ENCODE measurements around the gene SLC27A4. TPM values are rescaled to one million over a fixed set of nuclear protein-coding genes. Genes with fewer than 3 reads are reported as not detected.

The SLC27A4 gene
- total and polyA plus RNA-seq, 12 donors: 6.6 to 40.0 (median 20.6) TPM

- Histone ChIP-seq H3K4me3 (no peak overlapping the region), H3K27ac (no peak overlapping the region), H3K4me1 (replicated peaks in 1 of 2) (no peaks in the 10 kb centered on the region), H3K27me3 (no peaks in the 10 kb centered on the region), H3K36me3 (replicated peaks in 1 of 2) (peaks cover 0 to 6% of the 10 kb centered on the region in 2 donors), H3K9me3 (replicated peaks in 1 of 3) (no peaks in the 10 kb centered on the region)
- WGBS, 4 donors: 40 to 45% (median 44%) methylated on average over 9 of the region's 9 CpGs
- intact Hi-C loops (cut with DNase I): no loop called here
- no peak for DNase-seq
- TF ChIP-seq CTCF (IDR thresholded peaks at IDR 0.05): no peak
- TF ChIP-seq POLR2A (IDR thresholded peaks at IDR 0.05): no peak
Measured at GRCh38 chr9:128394379-128395168, 54.2 kb downstream of the SLC27A4 start.

DNA sequence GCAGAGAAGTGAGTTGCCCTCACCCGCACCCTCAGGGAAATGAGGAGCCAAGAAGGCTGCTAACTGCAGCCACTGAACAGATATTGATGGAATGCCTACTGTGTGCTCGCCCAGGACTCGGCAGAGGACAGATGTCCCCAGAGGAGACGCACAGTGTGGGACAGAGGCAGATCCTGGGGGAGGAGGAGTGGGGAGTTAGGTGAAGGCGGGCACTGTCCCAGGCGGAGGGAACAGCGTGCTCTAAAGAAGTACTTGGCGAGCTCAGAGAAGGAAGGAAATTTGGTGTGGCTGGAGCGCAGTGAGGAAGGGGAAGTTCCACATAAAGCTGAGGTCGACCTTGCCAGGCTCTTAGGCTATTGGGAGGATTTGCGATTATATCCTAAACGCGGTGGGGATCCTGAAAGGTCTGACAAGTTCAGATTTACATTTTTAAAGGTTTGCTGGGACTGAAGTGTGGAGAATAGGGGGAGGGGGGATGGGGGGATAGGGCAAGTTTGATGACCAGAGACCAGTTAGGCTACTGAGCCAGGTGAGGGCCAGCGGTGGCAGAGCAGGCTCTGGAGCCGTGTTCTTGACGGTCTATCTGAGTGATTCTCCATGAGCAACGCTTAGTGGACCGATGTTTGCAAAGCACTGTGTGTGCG is 56.8 kb downstream of the SLC27A4 start:
- intact Hi-C loops (cut with DNase I): no loop called here
- H3K4me3 ChIP-seq: no peak overlapping the region
- no peaks in the 10 kb centered on the region for H3K36me3 ChIP-seq (replicated peaks in 1 of 2)
- 6 to 9% (median 8%) methylated on average over 17 to 19 of the region's 19 CpGs for WGBS, 4 donors
- DNase-seq: peak in 1 of 7 donors; percentile 35
- no peaks in the 10 kb centered on the region for H3K9me3 ChIP-seq (replicated peaks in 1 of 3)
- H3K27me3 ChIP-seq: no peaks in the 10 kb centered on the region
- peak overlapping the region in 1 of 5 donors; percentile 1 for H3K27ac ChIP-seq
- H3K4me1 ChIP-seq (replicated peaks in 1 of 2): no peaks in the 10 kb centered on the region
- TF ChIP-seq CTCF (IDR thresholded peaks at IDR 0.05): no peak
- TF ChIP-seq POLR2A (IDR thresholded peaks at IDR 0.05): no peak

DNA sequence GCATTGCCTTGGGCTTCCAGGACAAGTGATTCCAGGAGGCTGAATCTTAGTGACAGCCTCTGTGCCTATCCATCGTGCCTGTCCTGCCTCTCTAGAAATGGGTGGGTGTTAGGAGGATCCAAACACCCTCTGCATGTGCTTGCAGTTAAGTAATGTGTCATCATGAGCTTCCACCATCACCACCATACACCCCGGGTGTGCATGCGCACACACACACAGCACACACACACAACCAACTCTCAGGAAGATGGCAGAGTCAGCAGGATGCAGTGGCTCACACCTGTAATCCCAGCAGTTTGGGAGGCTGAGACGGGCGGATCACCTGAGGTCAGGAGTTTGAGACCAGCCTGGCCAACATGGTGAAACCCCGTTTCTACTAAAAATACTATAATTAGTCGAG is 57.5 kb downstream of the SLC27A4 start:
- intact Hi-C loops (cut with DNase I): no loop called here

More for the DNA sequence above, 57.5 kb downstream of the SLC27A4 start:
- 63 to 76% (median 71%) methylated on average over 6 to 7 of the region's 7 CpGs for WGBS, 4 donors
- Histone ChIP-seq H3K4me1 (replicated peaks in 1 of 2) (no peaks in the 10 kb centered on the region), H3K36me3 (replicated peaks in 1 of 2) (no peaks in the 10 kb centered on the region), H3K9me3 (replicated peaks in 1 of 3) (no peaks in the 10 kb centered on the region), H3K27me3 (no peaks in the 10 kb centered on the region), H3K4me3 (no peak overlapping the region), H3K27ac (no peak overlapping the region)
- no peak for DNase-seq
- TF ChIP-seq CTCF (IDR thresholded peaks at IDR 0.05) (no peak), POLR2A (IDR thresholded peaks at IDR 0.05) (no peak)
